ENCODE measurements around the gene ARFIP1.

ARFIP1 gene

DNA sequence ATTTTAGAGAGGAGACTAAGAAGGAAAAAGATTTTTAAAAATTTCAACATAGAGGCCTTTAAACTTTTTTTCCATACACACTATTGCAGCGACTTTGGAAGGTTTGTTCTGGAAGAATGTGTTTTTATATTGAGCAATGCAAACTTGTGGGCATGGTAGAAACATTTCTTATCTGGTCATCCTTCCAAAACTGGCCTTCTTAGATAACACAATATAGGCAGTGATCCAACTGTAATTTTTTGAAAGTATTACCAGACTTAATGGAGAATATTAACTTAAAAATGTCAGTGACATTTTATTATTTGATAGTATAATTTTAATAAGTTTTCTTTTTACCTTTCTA is 182.0 kb downstream of the ARFIP1 start:
- DNase-seq (ENCODE audit: low spot score): no peak

Data from CD4-positive, alpha-beta T cell treated with Interleukin-15 for 4 hours (primary cell).